A172 (cell line): ENCODE data around the gene CLDN6. TPM values are rescaled to one million over a fixed set of nuclear protein-coding genes. Genes with fewer than 3 reads are reported as not detected.
A peak's percentile ranks its signal among the peaks of the same experiment; 100 is the strongest.

Experiments
- DNase-seq: peaks from one replicate; pipeline ENCODE4 v3.0.0-alpha.2; 2015; ENCODE audit warnings: low spot score
- total RNA-seq: library from RNA; depleted of rRNA; stranded (reverse); fragments of >200 nt; shearing (Covaris generic); gene quantifications from 2 replicates; pipeline ENCODE4 v1.2.3, GENCODE V29; 2014; rRNA removed

The CLDN6 gene
- total RNA-seq, 1 experiment from 2014 or later: 0.41 TPM

DNA sequence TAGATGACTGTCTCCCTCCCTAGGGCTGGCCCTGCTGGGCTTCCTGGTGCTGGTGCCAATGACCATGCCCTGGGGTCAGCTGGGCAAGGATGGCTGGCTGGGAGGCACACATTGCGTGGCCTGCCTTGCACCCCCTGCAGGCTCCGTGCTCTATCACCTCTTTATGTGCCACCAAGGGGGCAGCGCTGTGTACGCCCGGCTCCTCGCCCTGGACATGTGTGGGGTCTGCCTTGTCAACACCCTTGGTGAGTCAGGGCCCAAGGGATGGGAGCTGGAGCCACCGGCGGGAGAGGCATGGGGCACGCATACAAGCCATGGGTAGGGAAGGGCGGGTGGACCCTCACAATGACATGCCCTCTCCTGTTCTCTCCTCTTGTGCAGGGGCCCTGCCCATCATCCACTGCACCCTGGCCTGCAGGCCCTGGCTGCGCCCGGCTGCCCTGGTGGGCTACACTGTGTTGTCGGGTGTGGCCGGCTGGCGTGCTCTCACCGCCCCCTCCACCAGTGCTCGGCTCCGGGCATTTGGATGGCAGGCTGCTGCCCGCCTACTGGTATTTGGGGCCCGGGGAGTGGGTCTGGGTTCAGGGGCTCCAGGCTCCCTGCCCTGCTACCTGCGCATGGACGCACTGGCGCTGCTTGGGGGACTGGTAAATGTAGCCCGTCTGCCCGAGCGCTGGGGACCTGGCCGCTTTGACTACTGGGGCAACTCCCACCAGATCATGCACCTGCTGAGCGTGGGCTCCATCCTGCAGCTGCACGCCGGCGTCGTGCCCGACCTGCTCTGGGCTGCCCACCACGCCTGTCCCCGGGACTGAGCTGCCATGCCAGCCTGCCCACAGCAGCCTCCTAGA, 46.6 kb downstream of the CLDN6 start:
- DNase-seq: no peak

DNA sequence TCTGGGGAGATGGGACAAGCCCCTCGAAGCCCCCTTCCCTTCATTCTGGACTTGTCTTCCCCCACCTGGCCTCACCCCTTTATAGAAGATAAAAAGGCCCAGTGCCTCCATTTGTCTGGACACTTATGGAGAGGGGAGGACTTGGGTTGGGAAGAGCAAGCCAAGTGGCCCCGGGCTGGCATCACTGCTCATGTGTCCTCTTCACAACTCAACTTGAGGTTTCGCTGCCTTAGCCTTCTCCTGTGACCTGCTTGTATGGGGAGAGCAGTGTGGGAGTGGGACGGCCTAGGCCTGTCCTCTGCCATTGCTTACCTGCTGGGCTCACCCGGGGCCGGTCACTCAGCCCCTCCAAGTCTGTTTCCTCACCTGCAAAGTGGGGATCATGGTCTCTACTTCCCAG, 47.4 kb downstream of the CLDN6 start:
- DNase-seq: no peak

DNA sequence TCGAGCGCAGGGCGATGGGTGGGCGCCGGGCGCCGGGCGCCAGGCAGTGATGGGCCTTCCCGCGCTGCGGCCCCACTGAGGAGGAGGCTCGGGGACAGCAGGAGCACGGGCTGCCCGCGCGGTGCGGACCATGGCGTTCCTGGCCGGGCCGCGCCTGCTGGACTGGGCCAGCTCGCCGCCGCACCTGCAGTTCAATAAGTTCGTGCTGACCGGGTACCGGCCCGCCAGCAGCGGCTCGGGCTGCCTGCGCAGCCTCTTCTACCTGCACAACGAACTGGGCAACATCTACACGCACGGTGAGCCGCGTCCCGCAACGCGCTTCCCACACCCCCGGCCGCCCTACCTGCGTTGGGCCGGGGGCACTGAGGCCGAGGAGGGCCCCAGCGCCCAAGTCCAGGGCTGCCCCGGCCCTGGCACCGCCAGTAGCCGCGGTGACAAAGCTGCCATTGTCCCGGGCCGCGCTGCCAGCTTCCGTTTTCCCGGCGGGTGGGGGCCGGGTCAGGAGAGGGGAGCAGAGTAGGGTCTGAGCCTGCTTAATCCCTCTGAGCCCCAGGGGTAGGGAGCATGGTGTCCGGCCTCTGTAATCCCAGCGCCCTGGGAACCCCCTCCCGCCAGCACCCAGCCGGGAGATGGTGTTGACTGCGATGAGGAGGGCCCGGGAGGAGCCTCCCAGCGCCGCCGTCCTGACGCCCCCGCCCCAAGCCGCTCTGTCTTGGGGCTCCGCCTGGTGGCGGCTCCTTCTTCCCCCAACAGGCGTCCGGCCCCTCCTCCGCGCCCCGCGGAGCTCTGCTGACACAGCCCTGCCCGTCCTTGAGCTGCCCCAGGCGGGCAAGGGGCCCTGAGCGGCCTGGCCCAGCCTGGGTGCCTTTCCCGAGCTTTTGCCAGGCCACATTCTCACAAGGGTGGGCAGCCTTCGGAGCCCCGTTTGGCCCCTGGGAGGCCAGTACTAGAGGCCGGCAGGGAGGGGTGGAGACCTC, 48.1 kb downstream of the CLDN6 start:
- peak; percentile 70 for DNase-seq

DNA sequence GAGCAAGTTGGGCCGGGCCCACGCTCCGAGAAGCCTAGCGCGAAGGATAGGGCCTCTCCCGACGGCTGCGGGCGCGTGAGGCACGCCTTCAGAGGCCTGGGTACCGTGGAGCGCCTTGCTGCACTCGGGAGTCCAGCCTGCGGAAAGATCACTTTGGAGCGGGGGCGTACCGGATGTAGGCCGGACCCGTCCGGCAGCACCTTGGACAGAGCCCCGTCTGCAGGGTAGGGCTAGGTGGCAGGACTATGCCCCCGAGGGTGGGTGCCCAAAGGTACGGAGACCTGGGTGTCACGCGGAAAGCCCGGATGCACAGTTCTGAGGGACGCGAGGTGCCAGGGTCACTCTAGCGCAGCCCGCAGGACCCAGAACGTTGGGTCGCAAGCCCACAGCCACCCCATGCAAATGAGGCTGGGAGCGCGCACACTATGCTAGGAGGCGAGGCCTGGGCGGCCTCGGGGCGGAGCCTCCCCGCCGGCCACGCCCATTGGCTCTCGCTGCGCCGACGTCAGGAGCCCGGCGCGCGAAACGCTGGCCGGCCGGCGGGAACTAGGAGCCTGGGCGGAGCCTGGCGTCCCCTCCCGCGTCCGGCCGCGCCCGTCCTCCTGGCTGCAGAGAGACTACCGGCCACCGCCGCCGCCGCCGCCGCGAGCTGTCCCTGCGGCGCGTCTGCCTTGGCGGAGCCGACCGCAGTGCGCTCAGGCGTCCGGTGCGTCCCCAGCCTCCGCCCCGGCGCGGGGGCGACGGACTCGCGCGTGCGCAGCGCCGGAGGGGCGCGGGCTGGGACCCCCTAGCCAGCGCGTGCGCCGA, 49.0 kb downstream of the CLDN6 start, which contains the start of gene PAQR4:
TSS of gene PAQR4 (plus strand) at position 611 of the 807 bp plus-strand sequence. CDS start 327 bp downstream, outside the sequence.
- peak; percentile 79 for DNase-seq

DNA sequence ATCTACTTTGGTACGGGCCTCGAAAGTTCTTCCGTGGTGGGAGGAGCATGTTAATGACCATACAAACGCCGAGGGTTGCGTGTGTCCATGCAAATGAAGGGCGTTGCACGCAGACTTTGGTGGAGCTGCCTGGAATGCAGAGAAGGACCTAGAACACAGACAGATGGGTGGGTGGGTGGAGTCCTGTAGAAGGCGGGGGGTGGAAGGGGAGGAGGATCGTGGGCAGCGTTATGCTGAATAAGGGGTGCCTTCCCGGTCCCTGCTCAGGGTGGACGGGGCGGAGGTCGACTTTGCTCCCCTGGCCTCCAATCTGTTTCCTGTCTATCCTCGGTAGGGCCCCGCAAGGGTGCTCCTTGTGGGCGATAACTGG, 49.6 kb downstream of the CLDN6 start:
- DNase-seq: no peak

DNA sequence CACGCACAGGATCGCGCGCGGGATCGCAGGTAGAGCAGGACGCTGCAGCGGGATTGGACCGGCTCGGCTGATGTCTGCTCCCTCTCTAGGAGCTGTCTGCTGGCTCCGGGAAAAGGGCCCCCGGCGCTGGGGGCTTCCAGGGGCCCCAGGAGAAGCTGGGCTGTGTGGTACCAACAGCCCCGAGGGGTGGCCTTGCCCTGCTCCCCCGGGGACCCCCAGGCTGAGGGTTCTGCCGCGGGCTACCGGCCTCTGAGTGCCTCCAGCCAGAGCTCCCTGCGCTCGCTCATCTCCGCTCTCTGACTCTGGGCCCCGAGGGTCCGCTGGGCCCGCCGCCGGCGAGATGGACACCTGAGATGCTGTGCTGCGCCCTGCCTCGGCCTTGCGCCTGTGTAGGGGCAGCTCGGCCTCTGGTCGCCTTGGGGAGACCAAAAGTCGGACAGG, 50.2 kb downstream of the CLDN6 start:
- DNase-seq: no peak

DNA sequence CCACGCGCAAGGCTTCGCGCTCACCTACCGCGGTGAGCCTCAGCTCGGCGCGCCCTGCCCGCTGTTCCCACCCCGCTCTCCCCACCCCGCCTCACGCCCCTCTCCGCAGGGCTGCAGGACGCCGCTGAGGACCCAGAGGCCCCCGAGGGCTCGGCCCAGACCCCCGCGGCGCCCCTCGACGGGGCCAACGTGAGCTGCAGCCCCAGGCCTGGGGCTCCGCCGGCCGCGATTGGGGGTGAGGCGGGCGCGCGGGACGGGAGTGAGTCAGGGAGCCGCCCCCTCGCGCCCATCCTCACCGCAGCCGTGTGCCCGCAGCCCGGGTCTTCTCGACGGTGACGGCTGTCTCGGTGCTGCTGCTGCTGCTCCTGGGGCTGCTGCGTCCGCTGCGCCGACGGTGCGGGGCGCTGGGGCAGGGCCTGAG, 50.8 kb downstream of the CLDN6 start:
- DNase-seq: no peak

DNA sequence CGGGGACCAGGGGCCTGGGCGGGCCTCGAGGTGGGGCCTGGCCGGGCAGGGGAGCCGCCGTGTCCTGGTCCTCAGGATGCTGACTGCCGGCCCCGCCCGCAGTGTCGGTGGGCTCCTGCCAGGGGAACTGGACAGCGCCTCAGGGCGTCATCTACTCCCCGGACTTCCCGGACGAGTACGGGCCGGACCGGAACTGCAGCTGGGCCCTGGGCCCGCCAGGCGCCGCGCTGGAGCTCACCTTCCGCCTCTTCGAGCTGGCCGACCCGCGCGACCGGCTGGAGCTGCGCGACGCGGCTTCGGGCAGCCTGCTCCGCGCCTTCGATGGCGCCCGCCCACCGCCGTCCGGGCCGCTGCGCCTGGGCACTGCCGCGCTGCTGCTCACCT, 51.2 kb downstream of the CLDN6 start:
- no peak for DNase-seq

DNA sequence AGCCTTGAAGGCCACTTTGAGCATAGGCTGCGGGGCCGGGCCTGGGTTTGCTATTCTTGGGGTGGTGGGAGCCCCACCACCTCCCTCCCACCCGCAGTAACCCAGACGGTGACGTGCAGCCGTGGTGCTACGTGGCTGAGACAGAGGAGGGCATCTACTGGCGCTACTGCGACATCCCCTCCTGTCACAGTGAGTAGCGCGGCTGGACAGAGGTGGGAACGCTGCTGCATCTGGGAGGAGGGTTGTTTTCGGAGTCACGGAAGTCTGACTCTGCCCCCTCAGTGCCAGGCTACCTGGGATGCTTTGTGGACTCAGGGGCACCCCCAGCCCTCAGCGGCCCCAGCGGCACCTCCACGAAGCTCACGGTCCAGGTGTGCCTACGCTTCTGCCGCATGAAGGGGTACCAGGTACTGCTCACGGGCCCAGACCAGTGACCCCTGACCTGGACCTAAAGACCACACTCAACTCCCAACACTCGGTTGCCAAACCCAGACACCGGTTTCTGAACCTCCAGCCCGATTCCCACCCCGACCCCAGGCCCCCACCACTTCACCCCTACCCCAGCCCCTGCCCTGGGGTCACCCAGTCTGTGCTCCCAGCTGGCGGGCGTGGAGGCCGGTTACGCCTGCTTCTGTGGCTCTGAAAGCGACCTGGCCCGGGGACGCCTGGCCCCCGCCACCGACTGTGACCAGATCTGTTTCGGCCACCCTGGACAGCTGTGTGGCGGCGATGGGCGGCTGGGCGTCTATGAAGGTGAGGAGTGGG, 51.8 kb downstream of the CLDN6 start:
- no peak for DNase-seq

Other genes with a start within 250 kb of the CLDN6 start
- 397 and 571 TPM in 2 replicates for gene ELOB, start 240.9 kb downstream of the CLDN6 start, total RNA-seq
- gene PRSS33, start 230.6 kb downstream of the CLDN6 start, total RNA-seq: 0.17 and 0.36 TPM in 2 replicates
- not detected in 2 replicates for gene PRSS41, start 219.7 kb downstream of the CLDN6 start, total RNA-seq
- gene PRSS21, start 200.9 kb downstream of the CLDN6 start, total RNA-seq: not detected in 2 replicates
- gene ZG16B, start 187.9 kb downstream of the CLDN6 start, total RNA-seq: 1.3 and 1.8 TPM in 2 replicates
- not detected in 2 replicates for gene PRSS22, start 160.0 kb downstream of the CLDN6 start, total RNA-seq
- gene FLYWCH2, start 135.0 kb downstream of the CLDN6 start, total RNA-seq: 66.3 and 88.4 TPM in 2 replicates
- gene FLYWCH1, start 106.3 kb downstream of the CLDN6 start, total RNA-seq: 41.3 and 41.6 TPM in 2 replicates
- 1.7 and 3.5 TPM in 2 replicates for gene KREMEN2, start 53.9 kb downstream of the CLDN6 start, total RNA-seq
- 39.2 and 47.4 TPM in 2 replicates for gene PAQR4, start 48.8 kb downstream of the CLDN6 start, total RNA-seq
- 50.8 and 63.1 TPM in 2 replicates for gene PKMYT1, start 37.7 kb downstream of the CLDN6 start, total RNA-seq
- 0.16 TPM in 1 of 2 replicates, not detected in the other for gene CLDN9, start 5.3 kb downstream of the CLDN6 start, total RNA-seq
- gene TNFRSF12A, start 2.2 kb upstream of the CLDN6 start, total RNA-seq: 510 and 551 TPM in 2 replicates
- gene HCFC1R1, start 5.8 kb upstream of the CLDN6 start, total RNA-seq: 54.7 and 71.1 TPM in 2 replicates
- gene THOC6, start 5.9 kb upstream of the CLDN6 start, total RNA-seq: 32.1 and 35.2 TPM in 2 replicates
- gene BICDL2, start 18.8 kb upstream of the CLDN6 start, total RNA-seq: not detected in 2 replicates
- gene MMP25, start 28.4 kb upstream of the CLDN6 start, total RNA-seq: 0.53 and 1.6 TPM in 2 replicates
- 113 and 115 TPM in 2 replicates for gene IL32, start 47.5 kb upstream of the CLDN6 start, total RNA-seq
- not detected in 2 replicates for gene ZSCAN10, start 81.1 kb upstream of the CLDN6 start, total RNA-seq
- gene ZNF205, start 94.4 kb upstream of the CLDN6 start, total RNA-seq: 21.0 and 22.4 TPM in 2 replicates
- gene ZNF213, start 116.8 kb upstream of the CLDN6 start, total RNA-seq: 2.1 and 4.6 TPM in 2 replicates
- gene OR1F1, start 170.0 kb upstream of the CLDN6 start, total RNA-seq: not detected in 2 replicates
- 14.6 and 17.2 TPM in 2 replicates for gene ZNF200, start 217.0 kb upstream of the CLDN6 start, total RNA-seq
- 0.29 TPM in 1 of 2 replicates, not detected in the other for gene MEFV, start 238.4 kb upstream of the CLDN6 start, total RNA-seq